Thyroid gland (tissue), 4 donors: Measurements from ENCODE around the gene SRBD1.

Source experiments
- CTCF ChIP-seq, 6 experiments: fragments of 200-600 bp in 3 of 6; fragments of 450-650 bp in 3 of 6; sonication (generic) in 3 of 6; IDR thresholded peaks; one replicate each; pipeline ENCODE4 v1.5.1; 2016 to 2019; ENCODE audit warnings: antibody characterized with exemption in 6 of 6, mild to moderate bottlenecking in 2 of 6, inconsistent platforms in 1 of 6, moderate library complexity in 1 of 6
- POLR2A ChIP-seq, 2 donors: fragments of 450-650 bp; IDR thresholded peaks; one replicate each; pipeline ENCODE4 v1.6.1; 2017; ENCODE audit warnings: antibody characterized with exemption in 2 of 2, mild to moderate bottlenecking in 2 of 2, moderate library complexity in 1 of 2

GRCh38 chr2:45631955-45632354 is 20.9 kb upstream of the SRBD1 start:
- TF ChIP-seq CTCF (IDR thresholded peaks at IDR 0.05) (no peak), POLR2A (IDR thresholded peaks at IDR 0.05) (no peak)
